ENCODE measurements around the gene LRRC3C.
"Not testable (repeated sequence)": the region's sequence is repeated elsewhere in the genome, so short reads cannot be mapped to it uniquely, and the experiment has no call there.

Gene LRRC3C

GRCh38 chr17:39927101-39927928 lies at the start of gene LRRC3C, which contains the start of gene ORMDL3:
LRRC3C (plus strand) TSS chr17:39927732; CDS start chr17:39941524, 13,792 bp downstream.
ORMDL3 (minus strand) TSS chr17:39927601; CDS start chr17:39924203, 3,398 bp downstream.
- peak; percentile 88 for DNase-seq (ENCODE audit: low spot score)

GRCh38 chr17:39886102-39886501 lies 41.4 kb upstream of the LRRC3C start:
- DNase-seq (ENCODE audit: low spot score): not testable (repeated sequence)

GRCh38 chr17:39887078-39887477 lies 40.5 kb upstream of the LRRC3C start:
- DNase-seq (ENCODE audit: low spot score): no peak

GRCh38 chr17:39889200-39889599 lies 38.3 kb upstream of the LRRC3C start:
- DNase-seq (ENCODE audit: low spot score): no peak

- no peak for DNase-seq (ENCODE audit: low spot score)
Measured at GRCh38 chr17:39894681-39895376, 32.7 kb upstream of the LRRC3C start.

GRCh38 chr17:39898088-39898487 lies 29.4 kb upstream of the LRRC3C start:
- DNase-seq (ENCODE audit: low spot score): no peak

- no peak for DNase-seq (ENCODE audit: low spot score)
Measured at GRCh38 chr17:39899215-39899614, 28.3 kb upstream of the LRRC3C start.

- not testable (repeated sequence) for DNase-seq (ENCODE audit: low spot score)
Measured at GRCh38 chr17:39902027-39902426, 25.5 kb upstream of the LRRC3C start.

GRCh38 chr17:39903158-39903884 lies 24.2 kb upstream of the LRRC3C start:
- no peak for DNase-seq (ENCODE audit: low spot score)

- DNase-seq (ENCODE audit: low spot score): no peak
Measured at GRCh38 chr17:39904990-39905288, 22.6 kb upstream of the LRRC3C start.

- no peak for DNase-seq (ENCODE audit: low spot score)
Measured at GRCh38 chr17:39908789-39909352, 18.7 kb upstream of the LRRC3C start.

GRCh38 chr17:39913989-39914388 lies 13.5 kb upstream of the LRRC3C start:
- no peak for DNase-seq (ENCODE audit: low spot score)

GRCh38 chr17:39915559-39915958 lies 12.0 kb upstream of the LRRC3C start:
- DNase-seq (ENCODE audit: low spot score): no peak

- DNase-seq (ENCODE audit: low spot score): no peak
Measured at GRCh38 chr17:39916918-39917317, 10.6 kb upstream of the LRRC3C start.

- no peak for DNase-seq (ENCODE audit: low spot score)
Measured at GRCh38 chr17:39919087-39919683, 8.3 kb upstream of the LRRC3C start.

GRCh38 chr17:39920218-39921210 lies 7.0 kb upstream of the LRRC3C start:
- DNase-seq (ENCODE audit: low spot score): no peak

GRCh38 chr17:39921323-39921722 lies 6.2 kb upstream of the LRRC3C start:
- peak; percentile 49 for DNase-seq (ENCODE audit: low spot score)

GRCh38 chr17:39922006-39922405 lies 5.5 kb upstream of the LRRC3C start:
- DNase-seq (ENCODE audit: low spot score): no peak

- DNase-seq (ENCODE audit: low spot score): no peak
Measured at GRCh38 chr17:39923230-39923629, 4.3 kb upstream of the LRRC3C start.

GRCh38 chr17:39923836-39924690 lies 3.5 kb upstream of the LRRC3C start:
- DNase-seq (ENCODE audit: low spot score): no peak

Measured in pons (tissue), 1 donor.